ENCODE data around the gene TOB1. TPM values are rescaled to one million over a fixed set of nuclear protein-coding genes. Genes with fewer than 3 reads are reported as not detected.

The TOB1 gene
- total RNA-seq, 2 donors from 2014 or later, result 19.8 to 24.3 TPM

DNA sequence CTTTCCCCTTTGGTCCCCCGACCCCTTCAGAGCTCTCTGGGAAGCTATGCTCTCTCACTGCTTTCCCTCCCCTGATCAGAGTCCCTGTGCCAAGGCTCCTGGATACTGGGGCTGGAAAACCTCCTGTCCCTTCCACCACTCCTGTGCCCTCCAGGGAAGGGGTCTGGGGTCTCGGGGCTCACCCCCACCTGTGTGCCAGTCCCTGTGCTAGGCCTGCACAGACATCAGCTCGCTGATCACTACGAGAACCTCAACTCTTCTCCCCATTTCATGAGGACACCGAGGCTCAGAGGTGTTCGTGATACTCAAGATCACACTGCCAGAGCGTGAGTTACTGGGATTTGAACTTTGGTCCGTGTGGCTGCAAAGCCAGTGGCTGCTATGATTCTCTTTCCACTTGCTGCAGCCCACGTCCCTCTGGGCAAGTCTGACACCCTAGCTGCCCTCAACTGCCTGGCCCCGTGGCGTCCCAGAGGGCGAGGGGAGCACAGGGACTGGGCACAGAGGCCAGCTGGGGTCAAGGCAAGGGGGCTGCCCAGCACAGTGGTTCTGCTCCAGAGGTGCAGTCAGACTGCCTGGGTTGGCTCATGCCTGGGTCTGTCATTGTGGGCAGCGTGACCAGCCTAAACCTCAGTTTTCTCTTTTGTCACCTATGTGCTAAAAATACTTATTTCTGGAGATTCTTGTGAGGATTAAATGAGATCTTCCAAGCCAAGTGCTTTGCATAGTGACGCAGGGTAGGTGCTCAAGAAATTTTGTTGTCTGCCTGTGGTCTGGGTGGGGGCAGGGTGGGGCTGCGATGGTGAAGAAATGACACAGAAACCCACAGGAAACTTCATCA, 43.8 kb upstream of the TOB1 start:
- peaks cover 7 to 18% of the 10 kb centered on the region in 2 donors for H3K4me1 ChIP-seq (ENCODE audit: control insufficient read depth in 1 of 2, low read depth in 2 of 2)
- ATAC-seq (ENCODE audit: insufficient number of reproducible peaks, low FRiP score, low read depth), result no peak
- DNase-seq (ENCODE audit: low spot score), result no peak
- H3K4me3 ChIP-seq, result no peak overlapping the region
- H3K9me3 ChIP-seq, result no peaks in the 10 kb centered on the region
- no peak overlapping the region for H3K27ac ChIP-seq
- no peaks in the 10 kb centered on the region for H3K36me3 ChIP-seq
- no peaks in the 10 kb centered on the region for H3K27me3 ChIP-seq (replicated peaks; ENCODE audit: insufficient read depth)
- TF ChIP-seq, protein P1, sequence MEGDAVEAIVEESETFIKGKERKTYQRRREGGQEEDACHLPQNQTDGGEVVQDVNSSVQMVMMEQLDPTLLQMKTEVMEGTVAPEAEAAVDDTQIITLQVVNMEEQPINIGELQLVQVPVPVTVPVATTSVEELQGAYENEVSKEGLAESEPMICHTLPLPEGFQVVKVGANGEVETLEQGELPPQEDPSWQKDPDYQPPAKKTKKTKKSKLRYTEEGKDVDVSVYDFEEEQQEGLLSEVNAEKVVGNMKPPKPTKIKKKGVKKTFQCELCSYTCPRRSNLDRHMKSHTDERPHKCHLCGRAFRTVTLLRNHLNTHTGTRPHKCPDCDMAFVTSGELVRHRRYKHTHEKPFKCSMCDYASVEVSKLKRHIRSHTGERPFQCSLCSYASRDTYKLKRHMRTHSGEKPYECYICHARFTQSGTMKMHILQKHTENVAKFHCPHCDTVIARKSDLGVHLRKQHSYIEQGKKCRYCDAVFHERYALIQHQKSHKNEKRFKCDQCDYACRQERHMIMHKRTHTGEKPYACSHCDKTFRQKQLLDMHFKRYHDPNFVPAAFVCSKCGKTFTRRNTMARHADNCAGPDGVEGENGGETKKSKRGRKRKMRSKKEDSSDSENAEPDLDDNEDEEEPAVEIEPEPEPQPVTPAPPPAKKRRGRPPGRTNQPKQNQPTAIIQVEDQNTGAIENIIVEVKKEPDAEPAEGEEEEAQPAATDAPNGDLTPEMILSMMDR (IDR thresholded peaks at IDR 0.05), result no peak

DNA sequence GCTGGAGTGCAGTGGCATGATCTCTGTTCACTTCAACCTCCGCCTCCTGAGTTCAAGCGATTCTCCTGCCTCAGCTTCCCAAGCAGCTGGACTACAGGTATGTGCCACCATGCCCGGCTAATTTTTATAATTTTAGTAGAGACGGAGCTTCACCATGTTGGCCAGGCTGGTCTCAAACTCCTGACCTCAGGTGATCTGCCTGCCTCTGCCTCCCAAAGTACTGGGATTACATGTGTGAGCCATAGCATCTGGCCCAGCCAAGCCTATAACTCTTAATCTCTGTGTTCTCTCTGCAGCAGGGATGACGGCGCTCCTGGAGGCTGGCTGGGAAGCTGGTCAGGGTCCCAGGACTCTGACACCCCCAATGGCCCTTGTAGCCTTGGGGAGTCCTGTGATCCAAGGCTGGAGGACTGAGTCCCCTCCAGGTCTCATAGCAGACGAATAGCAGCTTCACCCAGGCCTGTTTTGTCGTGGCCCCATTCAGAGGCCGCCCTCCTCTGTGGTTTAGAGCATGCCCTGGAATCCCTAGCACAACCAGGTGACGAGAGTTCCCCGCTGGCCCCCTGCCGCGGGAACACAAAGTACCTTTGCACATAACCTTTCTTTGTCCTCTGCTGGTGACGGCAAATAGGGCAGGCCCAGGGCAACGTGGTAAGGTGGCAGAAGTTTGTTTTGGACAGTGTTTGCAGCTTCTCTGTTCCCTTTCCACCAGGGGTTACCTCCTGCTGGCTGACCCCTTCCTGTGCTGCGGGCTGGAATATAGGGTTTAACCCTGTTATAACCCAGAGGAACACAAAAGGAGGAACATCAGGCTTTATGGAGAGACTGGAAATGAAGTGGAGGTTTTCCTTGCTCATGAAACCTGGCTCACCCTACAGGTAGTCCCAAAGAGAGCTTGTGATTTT, 43.0 kb upstream of the TOB1 start:
- TF ChIP-seq, protein P1 (IDR thresholded peaks at IDR 0.05), result no peak
- ATAC-seq (ENCODE audit: insufficient number of reproducible peaks, low FRiP score, low read depth) (no peak), DNase-seq (ENCODE audit: low spot score) (no peak)
- no peaks in the 10 kb centered on the region for H3K9me3 ChIP-seq
- no peak overlapping the region for H3K27ac ChIP-seq
- peaks cover 15 to 26% of the 10 kb centered on the region in 2 donors for H3K4me1 ChIP-seq (ENCODE audit: control insufficient read depth in 1 of 2, low read depth in 2 of 2)
- H3K27me3 ChIP-seq (replicated peaks; ENCODE audit: insufficient read depth), result no peaks in the 10 kb centered on the region
- H3K36me3 ChIP-seq, result no peaks in the 10 kb centered on the region
- no peak overlapping the region for H3K4me3 ChIP-seq

DNA sequence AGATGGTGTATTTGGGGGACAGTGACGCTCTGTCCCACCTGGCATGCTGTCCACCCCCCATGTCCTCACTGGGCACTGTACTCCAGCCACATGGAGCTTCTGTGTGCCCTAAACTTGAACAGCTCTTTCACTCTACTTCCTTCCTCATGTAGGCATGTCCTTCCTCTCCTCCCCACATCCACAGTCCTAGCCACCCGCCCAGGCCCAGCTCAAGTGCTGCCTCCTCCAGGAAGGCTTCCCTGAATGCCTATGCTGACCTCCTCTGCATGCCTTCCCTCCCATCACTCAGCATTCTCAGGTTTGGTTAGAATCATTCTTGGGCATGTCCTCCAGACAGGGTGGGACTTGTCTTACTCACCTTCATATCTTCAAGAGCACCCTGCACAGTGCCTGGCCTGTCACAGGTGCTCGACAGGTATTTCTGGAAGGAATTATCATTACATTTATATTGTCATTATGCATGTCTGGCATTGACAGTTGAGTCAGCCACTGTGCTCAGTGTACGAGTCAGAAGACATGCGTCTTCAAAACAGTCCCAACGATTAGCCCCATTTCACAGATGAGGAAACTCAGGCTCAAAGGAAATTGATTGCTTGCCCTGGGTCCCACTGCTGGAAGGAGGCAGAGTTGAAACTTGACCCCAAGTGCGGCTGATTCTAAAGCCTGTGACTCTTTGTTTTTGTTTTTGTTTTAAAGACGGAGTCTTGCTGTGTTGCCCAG, 42.1 kb upstream of the TOB1 start:
- TF ChIP-seq, protein P1 (IDR thresholded peaks at IDR 0.05), result no peak
- H3K4me1 ChIP-seq (ENCODE audit: control insufficient read depth in 1 of 2, low read depth in 2 of 2), result peaks cover 22 to 35% of the 10 kb centered on the region in 2 donors
- no peaks in the 10 kb centered on the region for H3K9me3 ChIP-seq
- H3K4me3 ChIP-seq, result no peak overlapping the region
- no peaks in the 10 kb centered on the region for H3K27me3 ChIP-seq (replicated peaks; ENCODE audit: insufficient read depth)
- ATAC-seq (ENCODE audit: insufficient number of reproducible peaks, low FRiP score, low read depth) (no peak), DNase-seq (ENCODE audit: low spot score) (no peak)
- no peaks in the 10 kb centered on the region for H3K36me3 ChIP-seq
- H3K27ac ChIP-seq, result no peak overlapping the region

DNA sequence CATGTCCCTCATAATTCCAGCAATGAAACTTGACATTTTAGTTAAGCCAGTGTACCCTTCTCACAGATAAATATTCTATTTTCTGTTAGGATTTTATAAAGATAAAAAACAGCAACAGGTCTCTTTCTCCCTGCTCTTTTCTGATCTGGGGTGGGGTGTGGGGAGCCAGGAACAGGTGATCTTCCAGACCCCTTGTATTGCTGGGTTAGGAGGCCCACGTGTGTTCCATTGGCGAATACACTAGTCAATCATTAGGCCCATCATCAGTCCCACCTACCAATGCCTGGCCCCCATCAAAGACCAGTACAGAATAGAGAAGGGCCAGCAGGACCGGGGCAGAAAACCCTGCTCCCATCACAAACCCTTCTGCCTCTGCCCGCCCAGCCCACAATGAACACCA, 40.3 kb upstream of the TOB1 start:
- Histone ChIP-seq H3K4me1 (ENCODE audit: control insufficient read depth in 1 of 2, low read depth in 2 of 2) (peaks cover 24 to 46% of the 10 kb centered on the region in 2 donors), H3K36me3 (no peaks in the 10 kb centered on the region), H3K27me3 (replicated peaks; ENCODE audit: insufficient read depth) (no peaks in the 10 kb centered on the region), H3K9me3 (no peaks in the 10 kb centered on the region), H3K27ac (no peak overlapping the region), H3K4me3 (no peak overlapping the region)
- TF ChIP-seq, protein P1 (IDR thresholded peaks at IDR 0.05), result no peak
- DNase-seq (ENCODE audit: low spot score) (no peak), ATAC-seq (ENCODE audit: insufficient number of reproducible peaks, low FRiP score, low read depth) (no peak)
